Activated naive CD8-positive, alpha-beta T cell treated with anti-CD3 and anti-CD28 coated beads, Interleukin-2, amount 50 U/mL, for 16 hours (primary cell): ENCODE results near the gene MAPKBP1.

ENCODE experiments used
- DNase-seq: peaks from one replicate; pipeline ENCODE4 v3.0.0-alpha.2; 2020; ENCODE audit warnings: low read depth, low spot score

MAPKBP1 gene

DNA sequence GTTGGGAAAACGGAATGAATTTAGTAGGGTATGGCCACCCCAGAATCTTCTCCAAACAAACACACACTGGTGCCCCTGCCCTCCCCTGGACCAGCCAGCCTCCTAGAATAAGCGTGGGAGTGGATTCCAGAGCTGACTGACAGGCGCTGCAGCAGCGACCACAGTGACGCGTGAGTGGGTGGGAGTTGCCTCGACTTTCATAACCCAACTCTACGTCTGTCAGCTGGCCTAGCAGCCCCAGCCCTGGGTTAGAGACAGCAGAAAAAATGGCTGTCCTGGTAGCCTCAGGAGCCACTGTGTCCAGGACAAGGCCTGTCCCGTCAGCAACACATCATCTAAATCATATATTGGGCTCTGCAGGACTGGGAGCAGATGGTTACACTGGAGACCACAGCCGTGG, 74.3 kb downstream of the MAPKBP1 start:
- DNase-seq: no peak

- no peak for DNase-seq
These were observed 74.9 kb downstream of the MAPKBP1 start for GRCh38 chr15:41849204-41849603.

- DNase-seq: no peak
These were observed 75.6 kb downstream of the MAPKBP1 start for GRCh38 chr15:41849861-41850260.

DNA sequence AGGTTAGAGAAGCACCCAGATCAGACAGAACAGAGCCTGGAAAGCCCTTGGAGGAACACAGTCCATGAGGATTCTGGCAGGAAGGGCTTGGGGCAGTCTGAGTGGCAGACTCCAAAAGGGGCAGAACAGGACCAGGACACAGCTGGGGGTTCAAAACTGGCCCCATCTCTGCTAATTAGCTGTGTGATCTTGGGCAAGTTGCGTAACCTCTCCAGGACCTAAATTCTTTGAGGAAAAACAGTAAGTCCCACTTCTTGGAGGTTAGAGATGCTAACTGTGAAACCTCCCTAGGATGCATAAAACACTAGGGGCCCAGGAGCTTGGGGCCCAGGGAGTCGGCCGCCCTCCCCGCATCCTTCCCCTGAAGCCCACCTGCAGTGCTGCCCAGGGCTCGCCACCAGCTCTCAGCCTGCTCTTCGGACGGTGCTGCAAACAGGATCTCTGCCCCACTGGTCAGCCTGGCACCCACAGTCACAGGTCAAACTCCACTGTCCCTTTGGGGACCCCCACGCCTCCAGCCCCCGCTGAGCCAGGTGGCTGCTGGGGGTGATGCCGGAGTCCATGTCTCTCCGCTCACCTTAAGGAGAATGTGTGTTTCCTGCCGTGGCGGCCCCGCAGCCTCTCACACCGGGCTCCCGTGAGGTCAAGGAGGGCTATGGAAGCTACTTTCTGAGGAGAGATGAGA, 76.3 kb downstream of the MAPKBP1 start:
- no peak for DNase-seq

DNA sequence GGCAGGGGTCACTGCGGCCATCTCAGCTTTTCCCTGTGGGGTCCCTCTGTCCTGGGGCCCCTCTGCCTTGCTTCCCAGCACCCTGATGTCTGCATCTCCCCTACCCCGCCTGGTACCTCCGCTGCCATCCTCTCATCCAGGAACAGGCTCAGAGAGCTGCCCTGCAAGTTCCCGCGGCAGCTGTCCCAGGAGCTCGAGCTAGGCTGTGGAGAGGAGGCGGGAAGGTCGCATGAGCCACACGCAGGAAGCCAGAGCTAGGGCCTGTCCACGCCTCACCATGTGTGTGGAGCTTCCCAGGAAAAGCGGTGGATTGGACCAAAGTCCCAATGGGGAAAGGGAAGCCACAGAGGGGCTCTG, 76.9 kb downstream of the MAPKBP1 start:
- DNase-seq: no peak

DNA sequence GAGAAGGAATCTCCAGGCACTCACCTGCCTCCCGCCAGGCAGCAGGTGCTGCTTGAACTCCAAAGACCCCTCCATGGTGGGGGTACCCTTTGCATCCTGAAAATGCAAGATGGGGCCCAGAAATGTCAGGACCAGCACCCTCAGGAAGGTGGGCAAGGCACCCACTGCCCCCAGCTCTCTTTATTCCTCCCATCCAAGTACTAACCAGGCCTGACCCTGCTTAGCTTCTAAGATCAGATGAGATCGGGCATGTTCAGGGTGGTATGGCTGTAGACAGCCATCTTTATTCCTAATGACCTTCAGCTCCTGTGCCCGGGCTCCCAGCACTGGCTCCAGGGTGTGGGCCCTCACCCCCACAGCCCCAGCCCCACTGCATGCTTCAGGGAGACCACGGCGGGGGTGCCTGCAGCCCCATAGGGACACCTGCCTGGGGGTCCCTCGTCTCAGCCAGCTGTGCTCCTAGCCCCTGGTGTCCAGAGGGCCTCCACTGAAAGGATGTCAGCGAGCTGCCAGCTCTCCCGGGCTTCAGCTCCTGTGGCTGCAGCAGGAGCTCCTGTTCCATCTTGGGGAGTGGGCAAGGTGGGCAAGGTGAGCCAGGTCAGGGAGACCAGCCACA, 77.6 kb downstream of the MAPKBP1 start:
- no peak for DNase-seq

DNA sequence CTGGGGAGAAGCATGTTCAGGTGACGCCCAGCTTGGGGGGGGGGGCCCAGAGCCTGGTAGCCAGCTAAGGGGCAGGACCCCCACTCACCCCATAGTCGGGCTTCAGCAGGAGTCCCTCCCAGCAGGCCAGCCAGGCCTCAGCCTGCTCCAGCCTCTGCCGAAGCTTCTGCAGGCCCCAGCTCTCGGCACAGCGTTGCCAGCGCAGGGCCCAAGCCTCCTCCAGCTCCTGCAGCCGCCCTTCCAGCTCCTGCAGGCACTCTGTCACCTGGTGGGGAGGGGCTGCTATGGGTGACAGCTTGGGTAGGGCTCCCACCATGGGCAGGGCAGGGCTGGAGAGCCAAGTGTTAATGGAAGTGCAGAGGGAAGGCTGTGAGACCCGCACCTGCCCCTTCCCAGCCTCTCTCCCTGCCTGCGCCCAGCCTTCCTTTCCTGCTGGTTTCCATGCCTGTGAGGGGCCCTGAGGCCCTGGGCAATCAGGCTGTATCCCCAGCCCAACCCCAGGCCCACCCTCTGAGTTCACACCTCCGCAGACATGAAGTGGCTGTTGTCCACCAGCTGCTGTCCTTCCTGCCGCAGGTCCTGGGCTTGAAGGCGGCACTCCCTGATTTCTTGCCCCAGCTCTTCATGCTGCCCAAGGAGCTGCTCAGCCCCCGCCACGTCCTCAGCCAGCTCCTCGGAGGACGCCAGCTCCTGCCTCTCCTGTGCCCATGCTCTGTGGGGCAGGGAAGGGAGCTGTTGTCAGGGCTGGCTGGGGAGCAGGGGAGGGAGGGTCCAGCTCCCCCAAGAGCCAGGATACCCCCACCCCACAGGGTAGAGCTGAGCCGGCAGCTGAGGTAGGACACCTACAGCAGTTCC, 78.7 kb downstream of the MAPKBP1 start:
- DNase-seq: no peak

DNA sequence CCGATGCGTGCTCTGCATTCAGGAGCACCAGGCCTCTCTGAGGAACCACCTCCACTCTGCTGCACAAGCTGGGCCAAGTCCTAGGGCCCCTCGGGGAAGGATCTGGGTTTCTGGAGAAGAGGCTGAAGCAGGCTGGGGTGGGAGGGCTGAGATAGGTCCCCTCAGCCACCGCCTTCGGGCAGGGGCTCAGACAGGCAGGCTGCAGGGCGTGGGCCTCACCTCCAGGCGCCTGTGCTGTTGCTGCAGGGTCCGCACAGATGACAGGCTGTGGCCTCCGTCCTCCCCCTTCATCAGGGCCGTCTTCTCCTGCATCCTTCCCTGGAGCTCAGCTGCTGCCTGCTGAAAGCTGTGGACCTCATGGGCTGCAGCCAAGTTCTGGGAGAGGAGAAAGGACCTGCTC, 79.5 kb downstream of the MAPKBP1 start:
- DNase-seq: no peak

- no peak for DNase-seq
These were observed 80.2 kb downstream of the MAPKBP1 start for GRCh38 chr15:41854443-41854842.

GRCh38 chr15:41855261-41855961, 81.1 kb downstream of the MAPKBP1 start:
- DNase-seq: no peak

- no peak for DNase-seq
These were observed 82.0 kb downstream of the MAPKBP1 start for GRCh38 chr15:41856262-41856661.

GRCh38 chr15:41856716-41857115, 82.4 kb downstream of the MAPKBP1 start:
- DNase-seq: no peak

DNA sequence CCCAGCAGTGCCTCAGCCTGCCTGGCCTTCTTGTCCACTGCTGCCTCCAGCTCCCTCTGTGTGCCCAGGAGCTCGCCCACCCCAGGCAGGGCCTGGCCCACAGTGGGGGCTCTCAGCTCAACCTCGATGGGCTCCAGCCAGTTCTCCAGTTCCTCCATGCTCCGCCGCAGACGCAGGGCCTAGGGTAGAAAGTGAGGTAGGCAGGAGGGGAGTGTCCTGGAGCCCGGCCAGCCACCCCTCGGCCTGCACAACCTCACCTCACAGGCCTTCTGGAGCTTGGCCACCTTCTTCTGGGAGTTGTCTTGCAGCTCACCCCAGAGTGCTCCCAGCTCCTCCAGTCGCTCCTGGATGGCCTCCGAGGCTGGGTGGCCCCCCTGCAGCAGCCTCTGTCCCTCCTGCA, 83.0 kb downstream of the MAPKBP1 start:
- no peak for DNase-seq

- no peak for DNase-seq
These were observed 84.5 kb downstream of the MAPKBP1 start for GRCh38 chr15:41858756-41859155.

GRCh38 chr15:41860049-41860828, 86.0 kb downstream of the MAPKBP1 start:
- no peak for DNase-seq

GRCh38 chr15:41861736-41862356, 87.6 kb downstream of the MAPKBP1 start:
- DNase-seq: no peak

DNA sequence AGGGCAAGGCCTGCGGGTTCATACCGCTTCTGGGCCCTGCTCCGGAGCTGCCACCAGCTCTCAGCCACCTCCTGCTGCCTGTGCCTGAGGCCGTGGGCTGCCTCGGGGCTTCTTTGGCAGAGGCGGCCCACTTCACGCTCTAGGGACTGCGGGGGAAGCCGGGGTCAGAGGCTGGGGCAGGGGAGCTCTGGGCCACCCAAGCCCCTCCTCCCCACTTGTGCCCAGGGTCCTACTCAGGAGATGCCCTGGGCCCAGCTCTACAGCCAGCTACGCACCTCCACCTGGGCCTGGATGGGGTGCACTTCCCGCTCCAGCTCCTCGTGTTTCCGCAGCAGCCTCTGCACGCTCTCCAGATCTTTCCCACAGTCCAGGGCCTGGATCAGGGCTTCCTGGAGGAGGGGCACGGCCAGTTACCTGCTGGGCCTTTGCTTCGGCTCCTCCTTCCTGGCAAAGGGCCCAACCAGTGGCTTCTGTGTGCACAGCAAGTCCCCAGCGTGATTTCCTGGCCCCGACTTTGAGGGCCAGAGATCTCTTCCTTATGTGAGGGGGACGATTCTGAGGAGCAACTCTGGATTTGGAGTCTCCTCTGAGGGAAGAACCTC, 88.3 kb downstream of the MAPKBP1 start:
- DNase-seq: no peak

- no peak for DNase-seq
These were observed 91.3 kb downstream of the MAPKBP1 start for GRCh38 chr15:41865490-41866055.

DNA sequence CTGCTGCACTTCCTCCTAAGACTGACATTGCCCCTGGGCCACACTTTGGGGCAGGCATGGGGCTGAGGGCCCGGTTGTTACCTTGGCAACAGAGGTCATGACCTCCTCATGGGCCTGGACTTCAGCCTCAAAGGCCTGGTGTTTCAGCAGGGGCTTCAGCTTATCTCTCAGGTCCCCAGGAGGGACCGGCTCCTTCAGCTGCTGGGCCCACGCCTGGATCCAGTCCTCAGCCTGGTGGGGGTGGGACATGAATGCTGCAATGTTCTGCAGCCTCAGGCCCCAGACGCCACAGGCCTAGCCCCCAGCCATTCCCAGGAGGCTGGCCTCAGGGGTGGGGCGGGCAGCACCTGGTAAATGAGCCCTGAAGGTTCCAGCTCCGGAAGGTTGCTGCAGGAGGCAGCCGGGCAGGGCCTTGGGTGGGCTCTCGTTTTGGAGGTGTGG, 92.0 kb downstream of the MAPKBP1 start:
- DNase-seq: no peak
